ENCODE measurements around the gene CEMIP2. TPM values are rescaled to one million over a fixed set of nuclear protein-coding genes. Genes with fewer than 3 reads are reported as not detected.

Gene CEMIP2
- total RNA-seq, 1 donor from 2014 or later = 139 TPM

DNA sequence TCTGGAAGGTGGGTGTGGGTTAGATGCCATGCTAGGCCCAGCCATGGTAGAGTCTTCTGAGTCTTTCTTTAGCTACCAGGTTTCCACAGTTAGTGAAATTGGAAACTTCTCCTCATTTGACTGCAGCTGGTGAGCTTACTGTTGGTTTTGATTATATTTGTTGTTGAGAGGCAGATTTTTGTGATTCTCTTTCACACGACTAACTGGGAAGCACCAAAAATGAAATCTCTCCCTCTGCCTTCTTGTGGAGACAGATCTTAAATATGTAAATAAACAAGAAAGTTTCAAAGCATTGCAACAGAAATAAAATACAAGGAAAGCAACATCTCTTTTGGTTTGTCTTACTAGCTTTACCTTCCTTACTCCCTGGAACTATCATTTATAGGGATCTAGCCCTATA is 122.2 kb downstream of the CEMIP2 start:
- no peak for TF ChIP-seq EZH2 (IDR thresholded peaks at IDR 0.05; ENCODE audit: insufficient read depth, low read length)
- no peak for TF ChIP-seq CTCF (IDR thresholded peaks at IDR 0.05; ENCODE audit: insufficient read depth, low read depth, low read length)
- H3K4me3 Mint-ChIP-seq (ENCODE audit: unreplicated experiment) = no peak overlapping the region
- peaks cover 7% of the 10 kb centered on the region for H3K4me1 Mint-ChIP-seq (ENCODE audit: low read depth, unreplicated experiment)
- Histone ChIP-seq H3K4me1 (ENCODE audit: insufficient read depth, low read length) (peaks cover 8% of the 10 kb centered on the region), H3K27me3 (ENCODE audit: insufficient read depth, low read length) (no peaks in the 10 kb centered on the region), H3K27ac (ENCODE audit: low read depth, low read length) (no peak overlapping the region), H3K4me2 (ENCODE audit: low read length) (no peak overlapping the region), H4K20me1 (ENCODE audit: insufficient read depth, low read length) (no peaks in the 10 kb centered on the region), H3K79me2 (ENCODE audit: insufficient read depth, low read length) (no peaks in the 10 kb centered on the region), H3K4me3 (ENCODE audit: insufficient read depth, low read depth, low read length) (no peak overlapping the region), H3K9ac (ENCODE audit: low read length) (no peak overlapping the region), H2AFZ (ENCODE audit: low read depth, low read length) (no peak overlapping the region), H3K36me3 (ENCODE audit: insufficient read depth, low read length) (no peaks in the 10 kb centered on the region), H3K9me3 (ENCODE audit: insufficient read depth, low read depth, low read length) (no peaks in the 10 kb centered on the region)
- no peaks in the 10 kb centered on the region for H3K9me3 Mint-ChIP-seq (ENCODE audit: unreplicated experiment)
- H3K27ac Mint-ChIP-seq (ENCODE audit: unreplicated experiment) = no peak overlapping the region
- no peaks in the 10 kb centered on the region for H3K36me3 Mint-ChIP-seq (ENCODE audit: low read depth, unreplicated experiment)
- DNase-seq (ENCODE audit: low read depth) = no peak
- peaks cover 2% of the 10 kb centered on the region for H3K27me3 Mint-ChIP-seq (ENCODE audit: low read depth, unreplicated experiment)
- no peak for FAIRE-seq

DNA sequence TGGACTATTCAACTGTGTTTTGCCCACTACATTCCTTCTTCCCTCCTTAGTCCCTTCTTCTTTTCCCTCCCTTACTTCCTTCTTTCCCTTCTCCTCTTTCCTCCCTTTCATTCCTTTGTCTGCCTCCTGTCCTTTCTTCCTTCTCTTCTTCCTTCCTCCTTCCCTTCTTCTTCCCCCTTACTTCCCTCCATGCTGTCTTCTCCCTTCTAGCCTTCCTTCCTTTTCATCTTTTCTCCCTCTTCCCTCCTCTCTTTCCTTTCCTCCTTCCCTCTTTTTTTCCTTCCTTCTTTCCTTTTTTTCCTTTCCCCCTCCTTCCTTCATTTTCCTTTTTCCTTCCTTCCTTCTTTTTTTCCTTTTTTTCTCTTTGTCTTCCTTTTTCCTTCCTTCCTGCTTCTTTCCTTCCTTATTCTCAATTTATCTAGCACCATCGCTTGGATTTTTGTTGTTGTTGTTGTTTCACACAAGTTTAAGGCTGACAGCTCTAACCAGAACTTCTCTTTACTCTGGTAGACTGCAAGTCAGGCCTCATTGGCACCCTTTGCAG is 123.4 kb downstream of the CEMIP2 start:
- Histone ChIP-seq H3K36me3 (ENCODE audit: insufficient read depth, low read length) (no peaks in the 10 kb centered on the region), H4K20me1 (ENCODE audit: insufficient read depth, low read length) (no peaks in the 10 kb centered on the region), H3K79me2 (ENCODE audit: insufficient read depth, low read length) (no peaks in the 10 kb centered on the region), H3K27ac (ENCODE audit: low read depth, low read length) (no peak overlapping the region), H3K4me2 (ENCODE audit: low read length) (no peak overlapping the region), H2AFZ (ENCODE audit: low read depth, low read length) (no peak overlapping the region), H3K4me1 (ENCODE audit: insufficient read depth, low read length) (peaks cover 8% of the 10 kb centered on the region), H3K9me3 (ENCODE audit: insufficient read depth, low read depth, low read length) (no peaks in the 10 kb centered on the region), H3K4me3 (ENCODE audit: insufficient read depth, low read depth, low read length) (no peak overlapping the region), H3K27me3 (ENCODE audit: insufficient read depth, low read length) (no peaks in the 10 kb centered on the region), H3K9ac (ENCODE audit: low read length) (no peak overlapping the region)
- H3K36me3 Mint-ChIP-seq (ENCODE audit: low read depth, unreplicated experiment) = no peaks in the 10 kb centered on the region
- FAIRE-seq = no peak
- H3K4me3 Mint-ChIP-seq (ENCODE audit: unreplicated experiment) = no peak overlapping the region
- H3K27ac Mint-ChIP-seq (ENCODE audit: unreplicated experiment) = no peak overlapping the region
- H3K9me3 Mint-ChIP-seq (ENCODE audit: unreplicated experiment) = no peaks in the 10 kb centered on the region
- H3K4me1 Mint-ChIP-seq (ENCODE audit: low read depth, unreplicated experiment) = peaks cover 7% of the 10 kb centered on the region
- TF ChIP-seq EZH2 (IDR thresholded peaks at IDR 0.05; ENCODE audit: insufficient read depth, low read length) (no peak), CTCF (IDR thresholded peaks at IDR 0.05; ENCODE audit: insufficient read depth, low read depth, low read length) (no peak)
- H3K27me3 Mint-ChIP-seq (ENCODE audit: low read depth, unreplicated experiment) = peaks cover 2% of the 10 kb centered on the region
- no peak for DNase-seq (ENCODE audit: low read depth)

DNA sequence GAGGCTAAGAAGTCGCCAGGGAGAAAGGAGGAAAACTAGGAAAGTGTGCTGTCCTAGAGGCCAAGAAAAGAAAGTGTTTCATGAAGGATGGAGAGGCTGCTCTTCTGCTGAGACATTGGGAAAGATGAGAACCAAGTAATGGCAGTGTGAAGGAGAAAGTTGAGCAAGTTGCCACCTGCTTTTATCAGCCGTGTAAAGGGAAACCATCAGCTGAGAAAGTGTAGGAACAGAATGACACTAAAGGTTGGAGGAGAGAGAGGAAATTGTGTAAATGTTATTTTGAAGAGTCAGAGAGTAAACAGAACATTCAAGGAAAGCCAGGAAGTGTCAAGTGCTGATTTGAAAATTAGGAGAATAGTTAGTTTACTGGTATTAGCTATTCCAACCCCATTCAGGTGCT is 125.0 kb downstream of the CEMIP2 start:
- Mint-ChIP-seq H3K4me1 (ENCODE audit: low read depth, unreplicated experiment) (peaks cover 7% of the 10 kb centered on the region), H3K36me3 (ENCODE audit: low read depth, unreplicated experiment) (no peaks in the 10 kb centered on the region), H3K9me3 (ENCODE audit: unreplicated experiment) (no peaks in the 10 kb centered on the region), H3K27me3 (ENCODE audit: low read depth, unreplicated experiment) (peaks cover 2% of the 10 kb centered on the region), H3K27ac (ENCODE audit: unreplicated experiment) (no peak overlapping the region), H3K4me3 (ENCODE audit: unreplicated experiment) (no peak overlapping the region)
- Histone ChIP-seq H3K9ac (ENCODE audit: low read length) (no peak overlapping the region), H3K4me1 (ENCODE audit: insufficient read depth, low read length) (peaks cover 8% of the 10 kb centered on the region), H3K27ac (ENCODE audit: low read depth, low read length) (no peak overlapping the region), H3K4me2 (ENCODE audit: low read length) (no peak overlapping the region), H4K20me1 (ENCODE audit: insufficient read depth, low read length) (no peaks in the 10 kb centered on the region), H2AFZ (ENCODE audit: low read depth, low read length) (no peak overlapping the region), H3K36me3 (ENCODE audit: insufficient read depth, low read length) (no peaks in the 10 kb centered on the region), H3K4me3 (ENCODE audit: insufficient read depth, low read depth, low read length) (no peak overlapping the region), H3K9me3 (ENCODE audit: insufficient read depth, low read depth, low read length) (no peaks in the 10 kb centered on the region), H3K27me3 (ENCODE audit: insufficient read depth, low read length) (no peaks in the 10 kb centered on the region), H3K79me2 (ENCODE audit: insufficient read depth, low read length) (no peaks in the 10 kb centered on the region)
- TF ChIP-seq CTCF (IDR thresholded peaks at IDR 0.05; ENCODE audit: insufficient read depth, low read depth, low read length) (no peak), EZH2 (IDR thresholded peaks at IDR 0.05; ENCODE audit: insufficient read depth, low read length) (no peak)
- no peak for DNase-seq (ENCODE audit: low read depth)
- FAIRE-seq = no peak

Data from astrocyte (in vitro differentiated cells and primary cell).